SK-N-SH (cell line): ENCODE measurements around the gene MAML3.

Experiments
- JUND ChIP-seq: IDR thresholded peaks from 2 replicates; pipeline ENCODE4 v1.4.0; 2012
- POLR2AphosphoS5 ChIP-seq: IDR thresholded peaks from 2 replicates; pipeline ENCODE4 v1.6.1; 2012; ENCODE audit warnings: low read depth, low read length
- TF ChIP-seq, protein P1 (sequence below): fragments of 200-600 bp; sonication (generic); IDR thresholded peaks from 2 replicates; pipeline ENCODE4 v1.6.1; 2017; ENCODE audit warnings: antibody characterized with exemption, mild to moderate bottlenecking, moderate library complexity

DNA sequence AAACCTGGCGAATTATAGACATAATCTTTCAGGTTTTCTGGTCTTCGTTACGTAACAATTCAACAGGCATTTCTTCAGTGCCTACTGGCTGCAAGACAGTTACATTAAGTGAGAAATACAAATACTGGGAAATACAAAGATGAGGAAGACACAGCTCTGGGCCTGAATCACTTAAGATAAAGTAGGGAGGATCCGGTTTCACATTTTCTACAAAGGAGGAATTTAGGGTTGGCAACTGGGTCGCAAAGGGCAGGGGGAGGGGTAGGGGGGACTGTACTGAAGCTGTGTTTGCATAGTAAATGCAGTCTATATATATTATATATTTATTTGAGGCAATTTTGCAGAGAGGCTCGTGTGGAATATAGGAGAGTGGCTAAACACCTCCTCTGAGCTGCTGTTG lies 107.4 kb downstream of the MAML3 start:
- TF ChIP-seq, protein P1, sequence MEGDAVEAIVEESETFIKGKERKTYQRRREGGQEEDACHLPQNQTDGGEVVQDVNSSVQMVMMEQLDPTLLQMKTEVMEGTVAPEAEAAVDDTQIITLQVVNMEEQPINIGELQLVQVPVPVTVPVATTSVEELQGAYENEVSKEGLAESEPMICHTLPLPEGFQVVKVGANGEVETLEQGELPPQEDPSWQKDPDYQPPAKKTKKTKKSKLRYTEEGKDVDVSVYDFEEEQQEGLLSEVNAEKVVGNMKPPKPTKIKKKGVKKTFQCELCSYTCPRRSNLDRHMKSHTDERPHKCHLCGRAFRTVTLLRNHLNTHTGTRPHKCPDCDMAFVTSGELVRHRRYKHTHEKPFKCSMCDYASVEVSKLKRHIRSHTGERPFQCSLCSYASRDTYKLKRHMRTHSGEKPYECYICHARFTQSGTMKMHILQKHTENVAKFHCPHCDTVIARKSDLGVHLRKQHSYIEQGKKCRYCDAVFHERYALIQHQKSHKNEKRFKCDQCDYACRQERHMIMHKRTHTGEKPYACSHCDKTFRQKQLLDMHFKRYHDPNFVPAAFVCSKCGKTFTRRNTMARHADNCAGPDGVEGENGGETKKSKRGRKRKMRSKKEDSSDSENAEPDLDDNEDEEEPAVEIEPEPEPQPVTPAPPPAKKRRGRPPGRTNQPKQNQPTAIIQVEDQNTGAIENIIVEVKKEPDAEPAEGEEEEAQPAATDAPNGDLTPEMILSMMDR, result no peak
- TF ChIP-seq POLR2AphosphoS5, result no peak
- no peak for TF ChIP-seq JUND
